ENCODE measurements around the gene SBF2. TPM values are rescaled to one million over a fixed set of nuclear protein-coding genes. Genes with fewer than 3 reads are reported as not detected.
"Not testable (repeated sequence)": the region's sequence is repeated elsewhere in the genome, so short reads cannot be mapped to it uniquely, and the experiment has no call there.

The SBF2 gene
- total RNA-seq, 1 donor from 2014 or later, result 39.5 TPM

GRCh38 chr11:10268746-10269488 is 25.1 kb downstream of the SBF2 start:
- TF ChIP-seq CTCF (conservative IDR thresholded peaks at IDR 0.05), result no peak
- Mint-ChIP-seq H3K36me3 (no peaks in the 10 kb centered on the region), H3K4me1 (ENCODE audit: unreplicated experiment) (peaks cover 4% of the 10 kb centered on the region), H3K27me3 (no peaks in the 10 kb centered on the region), H3K4me3 (no peak overlapping the region), H3K9me3 (no peaks in the 10 kb centered on the region), H3K27ac (no peak overlapping the region)
- no peak for DNase-seq (ENCODE audit: extremely low spot score, unreplicated experiment)

- no peak for DNase-seq (ENCODE audit: extremely low spot score, unreplicated experiment)
- Mint-ChIP-seq H3K9me3 (no peaks in the 10 kb centered on the region), H3K27ac (no peak overlapping the region), H3K4me3 (no peak overlapping the region), H3K4me1 (ENCODE audit: unreplicated experiment) (no peaks in the 10 kb centered on the region), H3K36me3 (no peaks in the 10 kb centered on the region), H3K27me3 (no peaks in the 10 kb centered on the region)
- no peak for TF ChIP-seq CTCF (conservative IDR thresholded peaks at IDR 0.05)
These were observed 26.2 kb downstream of the SBF2 start for GRCh38 chr11:10267821-10268220.

GRCh38 chr11:10265936-10266335 is 28.1 kb downstream of the SBF2 start:
- Mint-ChIP-seq H3K4me3 (no peak overlapping the region), H3K27me3 (no peaks in the 10 kb centered on the region), H3K27ac (no peak overlapping the region), H3K36me3 (no peaks in the 10 kb centered on the region), H3K4me1 (ENCODE audit: unreplicated experiment) (no peaks in the 10 kb centered on the region), H3K9me3 (no peaks in the 10 kb centered on the region)
- TF ChIP-seq CTCF (conservative IDR thresholded peaks at IDR 0.05), result no peak
- DNase-seq (ENCODE audit: extremely low spot score, unreplicated experiment), result no peak

GRCh38 chr11:10264716-10265115 is 29.3 kb downstream of the SBF2 start:
- not testable (repeated sequence) for H3K27ac Mint-ChIP-seq; DNase-seq (ENCODE audit: extremely low spot score, unreplicated experiment); H3K36me3 Mint-ChIP-seq; H3K4me3 Mint-ChIP-seq; H3K27me3 Mint-ChIP-seq; H3K4me1 Mint-ChIP-seq (ENCODE audit: unreplicated experiment); H3K9me3 Mint-ChIP-seq

- no peak for DNase-seq (ENCODE audit: extremely low spot score, unreplicated experiment)
- no peak overlapping the region for H3K4me3 Mint-ChIP-seq
- no peaks in the 10 kb centered on the region for H3K4me1 Mint-ChIP-seq (ENCODE audit: unreplicated experiment)
- H3K9me3 Mint-ChIP-seq, result no peaks in the 10 kb centered on the region
- TF ChIP-seq CTCF (conservative IDR thresholded peaks at IDR 0.05), result no peak
- no peaks in the 10 kb centered on the region for H3K27me3 Mint-ChIP-seq
- H3K27ac Mint-ChIP-seq, result no peak overlapping the region
- no peaks in the 10 kb centered on the region for H3K36me3 Mint-ChIP-seq
These were observed 30.1 kb downstream of the SBF2 start for GRCh38 chr11:10263929-10264328.

GRCh38 chr11:10261821-10262220 is 32.2 kb downstream of the SBF2 start:
- no peak for TF ChIP-seq CTCF (conservative IDR thresholded peaks at IDR 0.05)
- Mint-ChIP-seq H3K27me3 (no peaks in the 10 kb centered on the region), H3K36me3 (no peaks in the 10 kb centered on the region), H3K9me3 (no peaks in the 10 kb centered on the region), H3K4me3 (no peak overlapping the region), H3K4me1 (ENCODE audit: unreplicated experiment) (no peaks in the 10 kb centered on the region), H3K27ac (no peak overlapping the region)
- DNase-seq (ENCODE audit: extremely low spot score, unreplicated experiment), result no peak
